IMR-90 (cell line): ENCODE results near the gene NCOR1. TPM values are rescaled to one million over a fixed set of nuclear protein-coding genes. Genes with fewer than 3 reads are reported as not detected.

Source experiments
- ATAC-seq: fragments of 200-7000 bp; cut with Tn5 transposase; 2 replicates; pipeline ENCODE4 v1.9.1; 2020; ENCODE audit warnings: low read depth, mild to moderate bottlenecking, moderate library complexity
- BruUV-seq: library from RNA; stranded (reverse); fragments of 400-500 nt; replicated peaks from 2 replicates; lab custom pipeline; 2021; lab: Mats Ljungman, UMichigan
- CTCF ChIA-PET: fragments of 300-600 bp; formaldehyde crosslinking; extraction: SDS; loops from one replicate; lab custom pipeline; 2021; ENCODE audit warnings: antibody characterized with exemption; lab: Yijun Ruan, JAX
- POLR2A ChIA-PET: fragments of 300-600 bp; sonication (Branson Sonifier 250); formaldehyde crosslinking; loops from one replicate; lab custom pipeline; 2022; ENCODE audit warnings: antibody characterized with exemption; ENCODE audit not compliant: unreplicated experiment; lab: Charles Lee
- DNase-seq: peaks from one replicate; pipeline ENCODE4 v3.0.0; 2013
- H2AFZ ChIP-seq: replicated peaks from 2 replicates; pipeline ENCODE3; 2013; ENCODE audit warnings: low read length, mild to moderate bottlenecking; ENCODE audit not compliant: poor library complexity
- H2AK5ac ChIP-seq: 2 replicates; pipeline ENCODE4 v1.6.1; 2013; ENCODE audit warnings: low read depth, low read length, inconsistent platforms
- H2AK9ac ChIP-seq: replicated peaks from 2 replicates; pipeline ENCODE3; 2013; ENCODE audit warnings: mild to moderate bottlenecking, low read depth, low read length, moderate library complexity; ENCODE audit not compliant: poor library complexity
- H2BK120ac ChIP-seq: 2 replicates; pipeline ENCODE4 v1.6.1; 2013; ENCODE audit warnings: low read depth, low read length, inconsistent platforms
- H2BK15ac ChIP-seq: 3 replicates; pipeline ENCODE4 v1.6.1; 2013; ENCODE audit warnings: low read depth, low read length, inconsistent platforms
- H2BK20ac ChIP-seq: 2 replicates; pipeline ENCODE4 v1.6.1; 2013; ENCODE audit warnings: low read depth, mild to moderate bottlenecking, inconsistent platforms, low read length, moderate library complexity
- H2BK5ac ChIP-seq: 2 replicates; pipeline ENCODE4 v1.6.1; 2013; ENCODE audit warnings: mild to moderate bottlenecking, low read depth, low read length, inconsistent platforms; ENCODE audit not compliant: poor library complexity, severe bottlenecking
- H3K14ac ChIP-seq: replicated peaks from 2 replicates; pipeline ENCODE4 v1.6.1; 2013; ENCODE audit warnings: low read depth, low read length, inconsistent platforms
- H3K18ac ChIP-seq: 2 replicates; pipeline ENCODE4 v1.6.1; 2013; ENCODE audit warnings: low read depth, low read length, control low read depth
- H3K23ac ChIP-seq: 2 replicates; pipeline ENCODE4 v1.6.1; 2013; ENCODE audit warnings: low read depth, low read length, inconsistent platforms
- H3K27ac ChIP-seq: 2 replicates; pipeline ENCODE4 v1.5.1; 2013; ENCODE audit warnings: mild to moderate bottlenecking, control low read depth, low read length; ENCODE audit not compliant: insufficient read depth
- H3K27me3 ChIP-seq: 2 replicates; pipeline ENCODE4 v1.6.1; 2013; ENCODE audit warnings: low read length; ENCODE audit not compliant: control insufficient read depth, insufficient read depth
- H3K36me3 ChIP-seq: 2 replicates; pipeline ENCODE4 v1.6.1; 2013; ENCODE audit warnings: low read length, mixed read lengths; ENCODE audit not compliant: control insufficient read depth, insufficient read depth
- H3K4ac ChIP-seq: 2 replicates; pipeline ENCODE4 v1.6.1; 2013; ENCODE audit warnings: low read depth, low read length, inconsistent platforms
- H3K4me1 ChIP-seq: 2 replicates; pipeline ENCODE4 v1.6.1; 2013; ENCODE audit warnings: low read length, mixed read lengths; ENCODE audit not compliant: control insufficient read depth, insufficient read depth
- H3K4me2 ChIP-seq: 2 replicates; pipeline ENCODE4 v1.6.1; 2013; ENCODE audit warnings: low read depth, mild to moderate bottlenecking, control low read depth, low read length, moderate library complexity
- H3K4me3 ChIP-seq: 2 replicates; pipeline ENCODE4 v1.5.1; 2013; ENCODE audit warnings: low read depth, mild to moderate bottlenecking, control low read depth, low read length, moderate library complexity; ENCODE audit not compliant: insufficient read depth
- H3K56ac ChIP-seq: 2 replicates; pipeline ENCODE4 v1.6.1; 2013; ENCODE audit warnings: low read length, inconsistent platforms; ENCODE audit not compliant: insufficient read depth; ENCODE audit errors: extremely low read depth
- H3K79me1 ChIP-seq, 2 experiments: 2 replicates each; pipeline ENCODE4 v1.6.1; 2013; ENCODE audit warnings: low read length in 2 of 2, inconsistent platforms in 1 of 2, low read depth in 1 of 2
- H3K9ac ChIP-seq: 2 replicates; pipeline ENCODE4 v1.6.1; 2013; ENCODE audit warnings: low read depth, low read length, control low read depth
- H3K9me1 ChIP-seq: 2 replicates; pipeline ENCODE4 v1.6.1; 2013; ENCODE audit warnings: low read length, inconsistent platforms; ENCODE audit not compliant: insufficient read depth
- H3K9me3 ChIP-seq: 2 replicates; pipeline ENCODE4 v1.6.1; 2013; ENCODE audit warnings: low read length; ENCODE audit not compliant: control insufficient read depth, insufficient read depth
- H4K20me1 ChIP-seq: 2 replicates; pipeline ENCODE4 v1.6.1; 2013; ENCODE audit warnings: low read length, inconsistent platforms; ENCODE audit not compliant: insufficient read depth
- H4K5ac ChIP-seq: 2 replicates; pipeline ENCODE4 v1.6.1; 2013; ENCODE audit warnings: mild to moderate bottlenecking, low read depth, low read length, control low read depth
- H4K8ac ChIP-seq, 2 experiments: 2 replicates each; pipeline ENCODE4 v1.6.1; 2013; ENCODE audit warnings: low read depth in 2 of 2, low read length in 2 of 2, control low read depth in 1 of 2, inconsistent platforms in 1 of 2
- H4K91ac ChIP-seq: 2 replicates; pipeline ENCODE4 v1.6.1; 2013; ENCODE audit warnings: low read depth, low read length, inconsistent platforms; ENCODE audit not compliant: insufficient read depth
- BHLHE40 ChIP-seq: fragments of 150-350 bp; IDR thresholded peaks from 2 replicates; pipeline ENCODE4 v1.6.1; 2016; ENCODE audit warnings: mild to moderate bottlenecking, low read depth, low read length
- CEBPB ChIP-seq: IDR thresholded peaks from 2 replicates; pipeline ENCODE4 v1.6.1; 2012; ENCODE audit warnings: low read depth, low read length, improper control_type of control experiment
- CHD1 ChIP-seq: IDR thresholded peaks from 2 replicates; pipeline ENCODE4 v1.6.1; 2012; ENCODE audit warnings: low read depth, low read length, improper control_type of control experiment
- CTCF ChIP-seq: conservative IDR thresholded peaks from 2 replicates; pipeline ENCODE4 v1.5.1; 2012; ENCODE audit warnings: mild to moderate bottlenecking, low read depth, low read length, improper control_type of control experiment
- ELK1 ChIP-seq: fragments of 150-350 bp; IDR thresholded peaks from 2 replicates; pipeline ENCODE4 v1.6.1; 2016; ENCODE audit warnings: low read depth, mild to moderate bottlenecking, low read length, moderate library complexity, borderline replicate concordance
- FOS ChIP-seq: fragments of 150-350 bp; IDR thresholded peaks from 2 replicates; pipeline ENCODE4 v1.6.1; 2016; ENCODE audit warnings: low read depth, low read length
- MAFK ChIP-seq: IDR thresholded peaks from 2 replicates; pipeline ENCODE4 v1.6.1; 2012; ENCODE audit warnings: low read depth, low read length, improper control_type of control experiment
- MAZ ChIP-seq: IDR thresholded peaks from 2 replicates; pipeline ENCODE4 v1.6.1; 2012; ENCODE audit warnings: low read depth, mild to moderate bottlenecking, low read length, improper control_type of control experiment, moderate library complexity, borderline replicate concordance
- NFE2L2 ChIP-seq: fragments of 150-350 bp; IDR thresholded peaks from 2 replicates; pipeline ENCODE4 v1.6.1; 2016; ENCODE audit warnings: low read depth, mild to moderate bottlenecking, low read length
- POLR2A ChIP-seq: IDR thresholded peaks from 2 replicates; pipeline ENCODE4 v1.6.1; 2012; ENCODE audit warnings: mild to moderate bottlenecking, low read depth, low read length
- RAD21 ChIP-seq: IDR thresholded peaks from 2 replicates; pipeline ENCODE4 v1.6.1; 2012; ENCODE audit warnings: low read length, improper control_type of control experiment
- SMC3 ChIP-seq: fragments of 150-350 bp; IDR thresholded peaks from 2 replicates; pipeline ENCODE4 v1.6.1; 2016; ENCODE audit warnings: low read depth, mild to moderate bottlenecking, antibody characterized with exemption, low read length, moderate library complexity
- USF2 ChIP-seq: fragments of 150-350 bp; IDR thresholded peaks from 2 replicates; pipeline ENCODE4 v1.6.1; 2017; ENCODE audit warnings: mild to moderate bottlenecking, antibody characterized with exemption, low read length, low read depth
- WGBS, 2 experiments: methylation state at CpG; one replicate each; pipeline versions ENCODE4 v1.1.5 to v1.1.7; 2013; ENCODE audit warnings: missing lambda C conversion rate in 2 of 2; ENCODE audit not compliant: insufficient read length in 1 of 2; ENCODE audit errors: extremely low coverage in 2 of 2; 5-methylcytosine and 5-hydroxymethylcytosine counted together
- dilution Hi-C: fragments of 300-500 bp; cut with HindIII; formaldehyde crosslinking; loops from one replicate; pipeline ENCODE4 v1.14.3; 2018; ENCODE audit warnings: low sequenced_read_pairs; ENCODE audit not compliant: unreplicated experiment
- in situ Hi-C: fragments of 300-500 bp; cut with MboI; formaldehyde crosslinking; loops from 3 replicates; pipeline ENCODE4 v1.14.3; 2019; ENCODE audit warnings: low sequenced_read_pairs, inconsistent platforms, mixed read lengths
- intact Hi-C: fragments of 100-400 bp; cut with micrococcal nuclease; formaldehyde crosslinking; loops from 2 replicates; pipeline ENCODE4 v1.10.0; 2022
- polyA plus RNA-seq, 3 experiments: library from polyadenylated mRNA; depleted of rRNA; stranded (reverse); fragments of >200 nt; gene quantifications; 2 replicates each; pipeline ENCODE4 v1.2.3, GENCODE V29; 2012; ENCODE audit warnings: low replicate concordance in 1 of 3
- total RNA-seq: library from RNA; depleted of rRNA; stranded (reverse); fragments of >200 nt; gene quantifications from 2 replicates; pipeline ENCODE4 v1.2.3, GENCODE V29; 2012

The NCOR1 gene
- total and polyA plus RNA-seq, 2 of the 4 experiments (the other 2 are of a cell fraction), result 54.5 to 80.3 TPM

DNA sequence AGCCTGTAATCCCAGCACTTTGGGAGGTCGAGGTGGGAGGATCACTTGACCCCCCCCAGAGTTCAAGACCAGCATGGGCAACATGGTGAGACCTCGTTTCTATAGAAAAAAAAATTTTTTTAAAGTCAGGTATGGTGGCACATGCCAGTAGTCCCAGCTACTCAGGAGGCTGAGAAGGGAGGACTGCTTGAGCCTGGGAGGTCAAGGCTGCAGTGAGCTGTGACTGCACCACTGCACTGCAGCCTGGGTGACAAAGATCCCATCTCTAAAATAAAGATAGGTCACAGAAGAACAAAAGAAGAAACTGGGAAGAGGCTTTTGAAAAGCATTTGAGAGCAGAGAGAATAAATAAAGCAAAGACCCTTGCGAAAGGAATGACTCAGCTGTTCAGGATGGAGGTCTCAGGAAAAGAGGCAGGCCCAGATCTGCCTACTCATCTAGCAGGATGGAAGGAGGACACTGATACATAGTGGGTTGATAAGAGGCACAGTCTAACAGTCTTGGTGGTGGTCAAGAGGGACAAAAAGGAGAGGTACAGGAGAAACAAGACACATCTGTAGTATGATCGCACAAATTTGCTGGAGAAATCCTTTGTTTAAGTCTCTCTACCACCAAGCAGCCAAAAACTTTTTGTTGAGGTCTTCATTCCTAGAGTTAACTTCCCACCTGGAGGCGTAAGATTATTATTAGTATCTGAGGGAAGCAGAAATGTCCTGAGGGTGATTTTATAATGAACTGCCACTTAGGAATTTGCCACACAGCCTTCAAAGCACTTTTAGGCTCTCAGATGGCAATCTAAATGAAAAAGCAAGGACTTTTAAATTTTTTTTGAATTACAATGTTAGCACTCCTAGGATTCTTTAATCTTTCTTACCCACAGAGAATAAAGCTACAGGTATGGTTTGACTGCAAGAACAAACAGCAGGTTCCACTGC lies 233.4 kb downstream of the NCOR1 start:
- peak overlapping the region; percentile 80 for H2AK5ac ChIP-seq
- BruUV-seq, result no TSS peak
- H3K27me3 ChIP-seq, result no peaks in the 10 kb centered on the region
- H2AK9ac ChIP-seq, result peak overlapping the region; percentile 52
- intact Hi-C loops, result no loop called here
- H2BK5ac ChIP-seq, result peak overlapping the region; percentile 90
- H4K8ac ChIP-seq, result peak overlapping the region in 1 of 2 experiments; percentile 71; a peak in 2 of 4 replicates
- H4K20me1 ChIP-seq, result no peaks in the 10 kb centered on the region
- H2AFZ ChIP-seq, result peak overlapping the region; percentile 4
- H3K4me3 ChIP-seq, result no peak overlapping the region
- ChIA-PET CTCF (no interaction called here), POLR2A (no interaction called here)
- H3K56ac ChIP-seq, result no peak overlapping the region; the same call in 1 of the 2 replicates
- peak overlapping the region; percentile 49 for H3K14ac ChIP-seq
- peaks cover 2% of the 10 kb centered on the region for H3K4me1 ChIP-seq
- peaks cover 16% of the 10 kb centered on the region for H3K36me3 ChIP-seq
- peak overlapping the region; percentile 79; the same call in 2 of the 3 replicates for H2BK15ac ChIP-seq
- peak overlapping the region; percentile 65 for H3K4ac ChIP-seq
- peak overlapping the region; percentile 71 for H2BK20ac ChIP-seq
- H2BK120ac ChIP-seq, result peak overlapping the region; percentile 79
- no peak overlapping the region; the same call in 1 of the 2 replicates for H3K4me2 ChIP-seq
- peak overlapping the region; percentile 85 for H3K27ac ChIP-seq
- H3K23ac ChIP-seq, result peak overlapping the region; percentile 44; the same call in 1 of the 2 replicates
- WGBS, 2 experiments, result no CpG with 5 or more reads among the region's 5 CpGs
- H3K9me1 ChIP-seq, result peaks cover 4% of the 10 kb centered on the region; the same call in 1 of the 2 replicates
- H4K5ac ChIP-seq, result peak overlapping the region; percentile 78
- no peak overlapping the region; the same call in 1 of the 2 replicates for H4K91ac ChIP-seq
- dilution Hi-C loops, result no loop called here
- H3K9me3 ChIP-seq, result no peaks in the 10 kb centered on the region
- peaks cover 4 to 21% of the 10 kb centered on the region in 2 experiments; a peak in 2 of 4 replicates for H3K79me1 ChIP-seq
- ATAC-seq, result peak; percentile 93
- H3K18ac ChIP-seq, result peak overlapping the region; percentile 88
- in situ Hi-C loops, result no loop called here
- peak; percentile 84 for DNase-seq
- H3K9ac ChIP-seq, result no peak overlapping the region
- TF ChIP-seq SMC3 (no peak), CTCF (no peak), CHD1 (no peak), RAD21 (no peak), NFE2L2 (peak; percentile 94), BHLHE40 (no peak), MAFK (peak; percentile 72), ELK1 (no peak), POLR2A (no peak), MAZ (no peak), USF2 (no peak), CEBPB (peak; percentile 82), FOS (peak; percentile 30; the same call in 1 of the 2 replicates)
